ENCODE measurements around the gene SPDYE3.
"Not testable (repeated sequence)": the region's sequence is repeated elsewhere in the genome, so short reads cannot be mapped to it uniquely, and the experiment has no call there.

- not testable (repeated sequence) for TF ChIP-seq CTCF, POLR2AphosphoS5, POLR2A, EP300 (IDR thresholded peaks at IDR 0.05)
Measured at GRCh38 chr7:100276126-100276525, 31.4 kb upstream of the SPDYE3 start.

All from sigmoid colon (tissue), 4 donors.